ENCODE data around the gene PRKCA. TPM values are rescaled to one million over a fixed set of nuclear protein-coding genes. Genes with fewer than 3 reads are reported as not detected.

PRKCA gene
- polyA plus RNA-seq, 2 of the 4 experiments (the other 2 are of a cell fraction) = 28.8 to 65.0 TPM

GRCh38 chr17:66635386-66636045, 333.1 kb downstream of the PRKCA start:
- H3K4me3 ChIP-seq = no peak overlapping the region
- ChIA-PET POLR2A (no interaction called here), CTCF (interaction anchor here (1.3 kb wide), 2 partner anchors 10 to 51 kb away, joined by 3 to 4 read pairs; no protein-coding TSS in a partner anchor)
- H3K9me3 ChIP-seq = no peaks in the 10 kb centered on the region
- no peak overlapping the region for H3K27ac ChIP-seq
- H3K4me2 ChIP-seq = no peak overlapping the region
- FAIRE-seq = no peak
- WGBS (ENCODE audit: missing lambda C conversion rate) = 91% methylated on average over 7 of the region's 7 CpGs
- no peak for DNase-seq (ENCODE audit: low read depth in 1 of 2, low spot score in 1 of 2)
- no peak for ATAC-seq
- no peaks in the 10 kb centered on the region for H3K4me1 ChIP-seq
- TF ChIP-seq MAFK (IDR thresholded peaks at IDR 0.05; ENCODE audit: partially characterized antibody) = no peak
- TF ChIP-seq MAX (IDR thresholded peaks at IDR 0.05) = no peak
- no peak for TF ChIP-seq TP53 (CRISPR knock-in tag; IDR thresholded peaks at IDR 0.05)
- TF ChIP-seq GATA3 (IDR thresholded peaks at IDR 0.05; ENCODE audit: borderline replicate concordance) = no peak
- TF ChIP-seq CTCF (IDR thresholded peaks at IDR 0.05) = no peak
- no peak for TF ChIP-seq KDM1A (IDR thresholded peaks at IDR 0.05; ENCODE audit: low read depth)
- no peak for TF ChIP-seq HOXB5 (CRISPR knock-in tag; IDR thresholded peaks at IDR 0.05)
- no peak for TF ChIP-seq POLR2AphosphoS2 (conservative IDR thresholded peaks at IDR 0.05; ENCODE audit: low read length)
- no peak for TF ChIP-seq E2F6 (IDR thresholded peaks at IDR 0.05; ENCODE audit: borderline replicate concordance, low read depth)
- TF ChIP-seq BHLHE40 (IDR thresholded peaks at IDR 0.05; ENCODE audit: low read depth, low read length) = no peak

GRCh38 chr17:66636111-66636510, 333.7 kb downstream of the PRKCA start:
- DNase-seq (ENCODE audit: low read depth in 1 of 2, low spot score in 1 of 2) (no peak), FAIRE-seq (no peak), ATAC-seq (no peak)
- Histone ChIP-seq H3K27ac (no peak overlapping the region), H3K9me3 (no peaks in the 10 kb centered on the region), H3K4me3 (no peak overlapping the region), H3K4me1 (no peaks in the 10 kb centered on the region), H3K4me2 (no peak overlapping the region)
- 79% methylated on average over 4 of the region's 4 CpGs for WGBS (ENCODE audit: missing lambda C conversion rate)
- POLR2A ChIA-PET = no interaction called here
- no peak for TF ChIP-seq HOXA7 (CRISPR knock-in tag; IDR thresholded peaks at IDR 0.05)
- no peak for TF ChIP-seq HOXB5 (CRISPR knock-in tag; IDR thresholded peaks at IDR 0.05)
- TF ChIP-seq, protein P1, sequence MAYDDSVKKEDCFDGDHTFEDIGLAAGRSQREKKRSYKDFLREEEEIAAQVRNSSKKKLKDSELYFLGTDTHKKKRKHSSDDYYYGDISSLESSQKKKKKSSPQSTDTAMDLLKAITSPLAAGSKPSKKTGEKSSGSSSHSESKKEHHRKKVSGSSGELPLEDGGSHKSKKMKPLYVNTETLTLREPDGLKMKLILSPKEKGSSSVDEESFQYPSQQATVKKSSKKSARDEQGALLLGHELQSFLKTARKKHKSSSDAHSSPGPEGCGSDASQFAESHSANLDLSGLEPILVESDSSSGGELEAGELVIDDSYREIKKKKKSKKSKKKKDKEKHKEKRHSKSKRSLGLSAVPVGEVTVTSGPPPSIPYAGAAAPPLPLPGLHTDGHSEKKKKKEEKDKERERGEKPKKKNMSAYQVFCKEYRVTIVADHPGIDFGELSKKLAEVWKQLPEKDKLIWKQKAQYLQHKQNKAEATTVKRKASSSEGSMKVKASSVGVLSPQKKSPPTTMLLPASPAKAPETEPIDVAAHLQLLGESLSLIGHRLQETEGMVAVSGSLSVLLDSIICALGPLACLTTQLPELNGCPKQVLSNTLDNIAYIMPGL (CRISPR knock-in tag; IDR thresholded peaks at IDR 0.05; ENCODE audit: borderline replicate concordance) = no peak
- no peak for TF ChIP-seq HES2 (IDR thresholded peaks at IDR 0.05)
- TF ChIP-seq HEYL (CRISPR knock-in tag; IDR thresholded peaks at IDR 0.05) = no peak
- no peak for TF ChIP-seq CBX2 (IDR thresholded peaks at IDR 0.05; ENCODE audit: borderline replicate concordance, low read depth)
- TF ChIP-seq JUNB (IDR thresholded peaks at IDR 0.05) = no peak
- TF ChIP-seq POLR2A (IDR thresholded peaks at IDR 0.05; ENCODE audit: low read length) = no peak
- CTCF ChIA-PET = interaction anchor here (1.1 to 1.3 kb wide), 2 partner anchors 10 to 360 kb away, joined by 3 to 4 read pairs; no protein-coding TSS in a partner anchor

DNA sequence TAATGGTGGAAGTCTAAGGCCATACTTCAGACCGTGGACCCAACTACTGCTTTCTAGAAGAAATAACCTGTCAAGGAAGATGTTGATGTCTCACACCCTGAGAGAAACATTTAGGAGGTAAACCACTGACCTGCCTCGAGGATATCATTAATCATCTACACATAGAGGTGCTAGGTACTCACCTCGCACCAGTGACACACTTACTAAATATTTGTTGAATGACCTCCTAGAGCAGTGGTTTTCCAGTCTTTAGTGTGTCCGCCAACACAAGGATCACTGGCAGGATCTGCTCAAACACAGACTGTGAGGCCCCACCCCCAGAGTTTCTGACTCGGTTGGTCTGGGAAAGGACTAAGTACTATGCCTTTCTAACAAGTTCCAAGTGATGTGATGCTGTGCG, 335.1 kb downstream of the PRKCA start:
- no peak overlapping the region for H3K27ac ChIP-seq
- WGBS (ENCODE audit: missing lambda C conversion rate) = 84% methylated on average over 6 of the region's 6 CpGs
- FAIRE-seq (no peak), ATAC-seq (no peak), DNase-seq (ENCODE audit: low read depth in 1 of 2, low spot score in 1 of 2) (no peak)
- CTCF ChIA-PET = no interaction called here
- H3K9me3 ChIP-seq = no peaks in the 10 kb centered on the region
- POLR2A ChIA-PET = no interaction called here
- H3K4me2 ChIP-seq = no peak overlapping the region
- H3K4me1 ChIP-seq = no peaks in the 10 kb centered on the region
- no peak overlapping the region for H3K4me3 ChIP-seq
- TF ChIP-seq PBX3 (IDR thresholded peaks at IDR 0.05) (no peak), ESRRA (IDR thresholded peaks at IDR 0.05; ENCODE audit: borderline replicate concordance, low read length) (no peak), SMC3 (IDR thresholded peaks at IDR 0.05) (no peak), CHD4 (IDR thresholded peaks at IDR 0.05; ENCODE audit: borderline replicate concordance) (no peak), ZSCAN20 (CRISPR knock-in tag; IDR thresholded peaks at IDR 0.05) (no peak), REST (IDR thresholded peaks at IDR 0.05) (no peak)
- TF ChIP-seq, protein P1 (CRISPR knock-in tag; IDR thresholded peaks at IDR 0.05; ENCODE audit: borderline replicate concordance) = no peak
